ENCODE results near the gene CAMK2N1. TPM values are rescaled to one million over a fixed set of nuclear protein-coding genes. Genes with fewer than 3 reads are reported as not detected.

The CAMK2N1 gene
- polyA plus RNA-seq, 1 donor from 2014 or later: 67.1 TPM

GRCh38 chr1:20466273-20466672 is 19.7 kb downstream of the CAMK2N1 start:
- no peaks in the 10 kb centered on the region for H3K36me3 ChIP-seq (ENCODE audit: insufficient read depth, low read length)
- H3K9ac ChIP-seq (ENCODE audit: low read length): no peak overlapping the region
- no peaks in the 10 kb centered on the region for H3F3A ChIP-seq (ENCODE audit: insufficient read depth, low read length, poor library complexity, severe bottlenecking)
- H3K9me2 ChIP-seq (ENCODE audit: insufficient read depth, low read length): no peaks in the 10 kb centered on the region
- H2AFZ ChIP-seq (ENCODE audit: low read depth, low read length): no peak overlapping the region
- H3K9me3 ChIP-seq (ENCODE audit: low read length): no peaks in the 10 kb centered on the region
- no peak overlapping the region for H3K27ac ChIP-seq (ENCODE audit: low read length)
- H3K4me2 ChIP-seq (ENCODE audit: low read length): no peak overlapping the region
- no peaks in the 10 kb centered on the region for H3K27me3 ChIP-seq (ENCODE audit: insufficient read depth, low read depth, low read length)
- H3K4me3 ChIP-seq (ENCODE audit: low read length): no peak overlapping the region
- TF ChIP-seq CTCF (IDR thresholded peaks at IDR 0.05; ENCODE audit: poor library complexity, severe bottlenecking) (no peak), POLR2AphosphoS5 (IDR thresholded peaks at IDR 0.05) (no peak), REST (IDR thresholded peaks at IDR 0.05; ENCODE audit: borderline replicate concordance) (no peak), EP300 (conservative IDR thresholded peaks at IDR 0.05; ENCODE audit: poor library complexity, severe bottlenecking) (no peak), RAD21 (conservative IDR thresholded peaks at IDR 0.05) (no peak), MXI1 (conservative IDR thresholded peaks at IDR 0.05; ENCODE audit: poor library complexity, severe bottlenecking) (no peak), SMC3 (conservative IDR thresholded peaks at IDR 0.05; ENCODE audit: poor library complexity) (no peak), TAF1 (IDR thresholded peaks at IDR 0.05; ENCODE audit: low read depth) (no peak), EZH2 (IDR thresholded peaks at IDR 0.05; ENCODE audit: borderline replicate concordance, insufficient read depth, low read length, poor library complexity, severe bottlenecking) (no peak)
- H3K79me2 ChIP-seq (replicated peaks; ENCODE audit: insufficient read depth, low read length): no peaks in the 10 kb centered on the region
- H4K20me1 ChIP-seq (ENCODE audit: insufficient read depth): no peaks in the 10 kb centered on the region

GRCh38 chr1:20465187-20465586 is 20.8 kb downstream of the CAMK2N1 start:
- H3K9me3 ChIP-seq (ENCODE audit: low read length): no peaks in the 10 kb centered on the region
- H3K27me3 ChIP-seq (ENCODE audit: insufficient read depth, low read depth, low read length): no peaks in the 10 kb centered on the region
- no peak overlapping the region for H3K9ac ChIP-seq (ENCODE audit: low read length)
- H4K20me1 ChIP-seq (ENCODE audit: insufficient read depth): no peaks in the 10 kb centered on the region
- no peaks in the 10 kb centered on the region for H3K79me2 ChIP-seq (replicated peaks; ENCODE audit: insufficient read depth, low read length)
- no peaks in the 10 kb centered on the region for H3K36me3 ChIP-seq (ENCODE audit: insufficient read depth, low read length)
- no peaks in the 10 kb centered on the region for H3F3A ChIP-seq (ENCODE audit: insufficient read depth, low read length, poor library complexity, severe bottlenecking)
- H3K4me3 ChIP-seq (ENCODE audit: low read length): no peak overlapping the region
- no peaks in the 10 kb centered on the region for H3K9me2 ChIP-seq (ENCODE audit: insufficient read depth, low read length)
- H3K4me2 ChIP-seq (ENCODE audit: low read length): no peak overlapping the region
- no peak overlapping the region for H2AFZ ChIP-seq (ENCODE audit: low read depth, low read length)
- TF ChIP-seq CTCF (IDR thresholded peaks at IDR 0.05; ENCODE audit: poor library complexity, severe bottlenecking): no peak
- TF ChIP-seq SMC3 (conservative IDR thresholded peaks at IDR 0.05; ENCODE audit: poor library complexity): no peak
- no peak for TF ChIP-seq EP300 (conservative IDR thresholded peaks at IDR 0.05; ENCODE audit: poor library complexity, severe bottlenecking)
- H3K27ac ChIP-seq (ENCODE audit: low read length): no peak overlapping the region
